Mammary epithelial cell (primary cell): ENCODE measurements around the gene LILRA5.
"Not testable (repeated sequence)": the region's sequence is repeated elsewhere in the genome, so short reads cannot be mapped to it uniquely, and the experiment has no call there.

Source experiments
- CTCF ChIP-seq, 2 donors: IDR thresholded peaks in 1 of 2; conservative IDR thresholded peaks in 1 of 2; 2 replicates each; pipeline ENCODE4 v1.5.1; 2011 to 2012; ENCODE audit warnings: inconsistent platforms in 2 of 2, low read length in 2 of 2, mild to moderate bottlenecking in 2 of 2, control low read depth in 1 of 2, low read depth in 1 of 2; ENCODE audit not compliant: insufficient read depth in 1 of 2; ENCODE audit errors: extremely low read depth in 1 of 2
- EZH2 ChIP-seq: IDR thresholded peaks from 2 replicates; pipeline ENCODE4 v1.6.1; 2012; ENCODE audit warnings: low read length, inconsistent platforms, borderline replicate concordance

DNA sequence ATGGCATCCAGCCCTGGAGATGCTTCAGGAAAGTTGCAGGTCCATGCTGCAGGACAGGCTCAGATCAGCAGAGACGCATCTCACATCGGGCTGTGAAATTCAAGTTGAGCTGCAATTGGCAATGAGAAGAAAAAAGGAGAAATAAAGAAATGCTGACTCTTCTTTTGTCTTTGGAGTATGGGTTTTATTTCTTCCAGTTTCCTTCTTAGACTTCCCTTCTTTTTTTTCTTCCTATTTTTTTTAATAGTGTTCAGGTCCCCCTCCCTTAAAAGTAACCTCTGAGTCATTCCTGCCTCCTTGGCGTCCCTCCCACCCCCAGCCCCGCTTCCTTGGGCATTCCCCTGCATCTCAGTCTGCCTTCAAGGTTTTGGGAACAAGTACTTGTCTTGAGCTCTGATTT is 41.4 kb downstream of the LILRA5 start:
- TF ChIP-seq CTCF (conservative IDR thresholded peaks at IDR 0.05 in 1 of 2, IDR thresholded peaks at IDR 0.05 in 1 of 2; ENCODE audit: extremely low read depth in 1 of 2, insufficient read depth in 1 of 2, low read depth in 1 of 2, low read length in 2 of 2); EZH2: not testable (repeated sequence)
